NOMO-1 treated with dmso at 0.1 percent for 144 hours (cell line): ENCODE data around the gene LRIF1.
"Not testable (repeated sequence)": the region's sequence is repeated elsewhere in the genome, so short reads cannot be mapped to it uniquely, and the experiment has no call there.

Experiments used
- DNase-seq: peaks from one replicate; lab custom pipeline; 2025; ENCODE audit not compliant: unreplicated experiment; lab: John Stamatoyannopoulos, UW

LRIF1 gene

GRCh38 chr1:110963691-110964454, at the start of gene LRIF1:
LRIF1 (minus strand) TSS chr1:110963922; CDS start chr1:110963688, 234 bp downstream.
- DNase-seq, result peak; percentile 99

GRCh38 chr1:111008031-111008430, 44.3 kb upstream of the LRIF1 start:
- no peak for DNase-seq

- no peak for DNase-seq
These were observed 42.8 kb upstream of the LRIF1 start for GRCh38 chr1:111006556-111006955.

GRCh38 chr1:110999607-111000006, 35.9 kb upstream of the LRIF1 start:
- DNase-seq, result not testable (repeated sequence)

- DNase-seq, result not testable (repeated sequence)
These were observed 28.6 kb upstream of the LRIF1 start for GRCh38 chr1:110992329-110992728.

GRCh38 chr1:110991295-110991694, 27.6 kb upstream of the LRIF1 start:
- not testable (repeated sequence) for DNase-seq

- no peak for DNase-seq
These were observed 26.8 kb upstream of the LRIF1 start for GRCh38 chr1:110990541-110990940.

- DNase-seq, result no peak
These were observed 22.7 kb upstream of the LRIF1 start for GRCh38 chr1:110986407-110986891.

- no peak for DNase-seq
These were observed 18.6 kb upstream of the LRIF1 start for GRCh38 chr1:110982320-110982719.

GRCh38 chr1:110979154-110979553, 15.4 kb upstream of the LRIF1 start:
- DNase-seq, result no peak

- no peak for DNase-seq
These were observed 12.4 kb upstream of the LRIF1 start for GRCh38 chr1:110976089-110976488.

- DNase-seq, result no peak
These were observed 11.5 kb upstream of the LRIF1 start for GRCh38 chr1:110975265-110975664.

GRCh38 chr1:110967256-110967655, 3.5 kb upstream of the LRIF1 start:
- no peak for DNase-seq

GRCh38 chr1:110964455-110964903, 757 bp upstream of the LRIF1 start:
- DNase-seq, result no peak

GRCh38 chr1:110962892-110963690, 631 bp downstream of the LRIF1 start:
- DNase-seq, result peak; percentile 77

GRCh38 chr1:110961902-110962301, 1.8 kb downstream of the LRIF1 start:
- DNase-seq, result no peak

- DNase-seq, result no peak
These were observed 2.8 kb downstream of the LRIF1 start for GRCh38 chr1:110960777-110961420.

GRCh38 chr1:110957798-110958197, 5.9 kb downstream of the LRIF1 start:
- no peak for DNase-seq

GRCh38 chr1:110956586-110956985, 7.1 kb downstream of the LRIF1 start:
- no peak for DNase-seq

- DNase-seq, result no peak
These were observed 10.7 kb downstream of the LRIF1 start for GRCh38 chr1:110953031-110953430.

GRCh38 chr1:110952031-110952430, 11.7 kb downstream of the LRIF1 start:
- no peak for DNase-seq
